NCI-H146 (cell line): Measurements from ENCODE around the gene HCK.
"Not testable (repeated sequence)": the region's sequence is repeated elsewhere in the genome, so short reads cannot be mapped to it uniquely, and the experiment has no call there.

Source experiments
- DNase-seq: peaks from one replicate; lab custom pipeline; 2025; lab: John Stamatoyannopoulos, UW

The HCK gene

GRCh38 chr20:32029561-32029960 lies 22.5 kb upstream of the HCK start:
- DNase-seq: no peak

GRCh38 chr20:32031007-32031958 lies 20.8 kb upstream of the HCK start:
- peak; percentile 88 for DNase-seq

- DNase-seq: no peak
These were observed 18.7 kb upstream of the HCK start for GRCh38 chr20:32033316-32033715.

- DNase-seq: not testable (repeated sequence)
These were observed 18.3 kb upstream of the HCK start for GRCh38 chr20:32033721-32034120.

GRCh38 chr20:32034581-32035425 lies 17.2 kb upstream of the HCK start:
- DNase-seq: no peak

- DNase-seq: no peak
These were observed 16.6 kb upstream of the HCK start for GRCh38 chr20:32035426-32035779.

GRCh38 chr20:32036252-32036651 lies 15.8 kb upstream of the HCK start:
- no peak for DNase-seq

- no peak for DNase-seq
These were observed 15.1 kb upstream of the HCK start for GRCh38 chr20:32036716-32037485.

- DNase-seq: no peak
These were observed 14.1 kb upstream of the HCK start for GRCh38 chr20:32037929-32038328.

GRCh38 chr20:32040142-32040953 lies 11.7 kb upstream of the HCK start:
- peak; percentile 34 for DNase-seq

GRCh38 chr20:32045999-32046398 lies 6.0 kb upstream of the HCK start:
- DNase-seq: no peak

GRCh38 chr20:32050324-32050841 lies 1.7 kb upstream of the HCK start:
- no peak for DNase-seq

- DNase-seq: no peak
These were observed 1.0 kb upstream of the HCK start for GRCh38 chr20:32050851-32051556.

- no peak for DNase-seq
These were observed 337 bp upstream of the HCK start for GRCh38 chr20:32051720-32052089.

GRCh38 chr20:32052778-32053362 lies 828 bp downstream of the HCK start:
- peak; percentile 46 for DNase-seq

GRCh38 chr20:32053648-32054047 lies 1.6 kb downstream of the HCK start:
- DNase-seq: no peak

- DNase-seq: no peak
These were observed 4.9 kb downstream of the HCK start for GRCh38 chr20:32056708-32057483.

GRCh38 chr20:32057656-32058184 lies 5.7 kb downstream of the HCK start:
- no peak for DNase-seq

GRCh38 chr20:32059189-32059588 lies 7.1 kb downstream of the HCK start:
- no peak for DNase-seq
